GM12873 (cell line): ENCODE measurements around the gene ATP9B.

Experiments
- CTCF ChIP-seq: IDR thresholded peaks from 2 replicates; pipeline ENCODE4 v1.5.1; 2012; ENCODE audit warnings: low read depth, mild to moderate bottlenecking, moderate library complexity, low read length, control low read depth; ENCODE audit not compliant: insufficient read depth; ENCODE audit errors: missing control alignments

Gene ATP9B

GRCh38 chr18:79401494-79402208 lies 332.5 kb downstream of the ATP9B start:
- no peak for TF ChIP-seq CTCF

GRCh38 chr18:79402209-79402576 lies 333.0 kb downstream of the ATP9B start:
- TF ChIP-seq CTCF: no peak

GRCh38 chr18:79402977-79403722 lies 334.0 kb downstream of the ATP9B start:
- TF ChIP-seq CTCF: no peak

- no peak for TF ChIP-seq CTCF
Measured at GRCh38 chr18:79403723-79404566, 334.8 kb downstream of the ATP9B start.

- TF ChIP-seq CTCF: no peak
Measured at GRCh38 chr18:79404567-79404910, 335.3 kb downstream of the ATP9B start.

GRCh38 chr18:79405019-79405780 lies 336.0 kb downstream of the ATP9B start:
- no peak for TF ChIP-seq CTCF
